GM13977 (cell line): ENCODE measurements around the gene TRPM4.

ENCODE experiments used
- DNase-seq: peaks from one replicate; pipeline ENCODE4 v3.0.0; 2012; ENCODE audit warnings: low spot score
- in situ Hi-C: fragments of 300-500 bp; cut with MboI; formaldehyde crosslinking; loops from one replicate; pipeline ENCODE4 v1.12.0; 2022; ENCODE audit warnings: low sequenced_read_pairs, low pct_unique_long_range_greater_than_20kb, mixed read lengths, inconsistent platforms; ENCODE audit not compliant: unreplicated experiment
- TF ChIP-seq, protein P1 (sequence below): IDR thresholded peaks from 2 replicates; pipeline ENCODE4 v1.5.1; 2012; ENCODE audit warnings: mild to moderate bottlenecking, control low read depth; ENCODE audit not compliant: insufficient read depth; ENCODE audit errors: extremely low read depth, missing control alignments

The TRPM4 gene

GRCh38 chr19:49127674-49128544 lies 29.7 kb upstream of the TRPM4 start:
- in situ Hi-C loops = no loop called here
- TF ChIP-seq, protein P1, sequence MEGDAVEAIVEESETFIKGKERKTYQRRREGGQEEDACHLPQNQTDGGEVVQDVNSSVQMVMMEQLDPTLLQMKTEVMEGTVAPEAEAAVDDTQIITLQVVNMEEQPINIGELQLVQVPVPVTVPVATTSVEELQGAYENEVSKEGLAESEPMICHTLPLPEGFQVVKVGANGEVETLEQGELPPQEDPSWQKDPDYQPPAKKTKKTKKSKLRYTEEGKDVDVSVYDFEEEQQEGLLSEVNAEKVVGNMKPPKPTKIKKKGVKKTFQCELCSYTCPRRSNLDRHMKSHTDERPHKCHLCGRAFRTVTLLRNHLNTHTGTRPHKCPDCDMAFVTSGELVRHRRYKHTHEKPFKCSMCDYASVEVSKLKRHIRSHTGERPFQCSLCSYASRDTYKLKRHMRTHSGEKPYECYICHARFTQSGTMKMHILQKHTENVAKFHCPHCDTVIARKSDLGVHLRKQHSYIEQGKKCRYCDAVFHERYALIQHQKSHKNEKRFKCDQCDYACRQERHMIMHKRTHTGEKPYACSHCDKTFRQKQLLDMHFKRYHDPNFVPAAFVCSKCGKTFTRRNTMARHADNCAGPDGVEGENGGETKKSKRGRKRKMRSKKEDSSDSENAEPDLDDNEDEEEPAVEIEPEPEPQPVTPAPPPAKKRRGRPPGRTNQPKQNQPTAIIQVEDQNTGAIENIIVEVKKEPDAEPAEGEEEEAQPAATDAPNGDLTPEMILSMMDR = peak; percentile 10
- DNase-seq = peak; percentile 100

- DNase-seq = no peak
- TF ChIP-seq, protein P1 = no peak
- in situ Hi-C loops = no loop called here
Measured at GRCh38 chr19:49128545-49129237, 28.9 kb upstream of the TRPM4 start.

- in situ Hi-C loops = no loop called here
- no peak for DNase-seq
- TF ChIP-seq, protein P1 = no peak
Measured at GRCh38 chr19:49129238-49129583, 28.4 kb upstream of the TRPM4 start.

DNA sequence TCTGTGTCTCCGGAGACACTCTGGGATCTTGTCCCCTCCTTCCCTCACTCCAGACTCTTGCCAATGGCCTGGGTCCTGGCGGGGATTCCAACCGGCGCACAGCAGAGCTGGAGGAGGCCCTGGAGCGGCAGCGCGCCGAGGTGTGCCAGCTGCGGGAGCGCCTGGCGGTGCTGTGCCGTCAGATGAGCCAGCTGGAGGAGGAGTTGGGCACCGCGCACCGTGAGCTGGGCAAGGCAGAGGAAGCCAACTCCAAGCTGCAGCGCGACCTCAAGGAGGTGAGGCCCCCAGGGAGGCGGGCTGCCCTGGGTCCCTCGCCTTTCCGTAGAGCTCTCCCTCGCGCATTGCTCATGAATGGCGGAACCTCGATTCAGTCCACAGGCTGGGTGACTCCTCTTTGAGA lies 27.3 kb upstream of the TRPM4 start:
- DNase-seq = no peak
- in situ Hi-C loops = no loop called here
- TF ChIP-seq, protein P1 = no peak

GRCh38 chr19:49132974-49133609 lies 24.5 kb upstream of the TRPM4 start:
- TF ChIP-seq, protein P1 = no peak
- DNase-seq = no peak
- in situ Hi-C loops = no loop called here

DNA sequence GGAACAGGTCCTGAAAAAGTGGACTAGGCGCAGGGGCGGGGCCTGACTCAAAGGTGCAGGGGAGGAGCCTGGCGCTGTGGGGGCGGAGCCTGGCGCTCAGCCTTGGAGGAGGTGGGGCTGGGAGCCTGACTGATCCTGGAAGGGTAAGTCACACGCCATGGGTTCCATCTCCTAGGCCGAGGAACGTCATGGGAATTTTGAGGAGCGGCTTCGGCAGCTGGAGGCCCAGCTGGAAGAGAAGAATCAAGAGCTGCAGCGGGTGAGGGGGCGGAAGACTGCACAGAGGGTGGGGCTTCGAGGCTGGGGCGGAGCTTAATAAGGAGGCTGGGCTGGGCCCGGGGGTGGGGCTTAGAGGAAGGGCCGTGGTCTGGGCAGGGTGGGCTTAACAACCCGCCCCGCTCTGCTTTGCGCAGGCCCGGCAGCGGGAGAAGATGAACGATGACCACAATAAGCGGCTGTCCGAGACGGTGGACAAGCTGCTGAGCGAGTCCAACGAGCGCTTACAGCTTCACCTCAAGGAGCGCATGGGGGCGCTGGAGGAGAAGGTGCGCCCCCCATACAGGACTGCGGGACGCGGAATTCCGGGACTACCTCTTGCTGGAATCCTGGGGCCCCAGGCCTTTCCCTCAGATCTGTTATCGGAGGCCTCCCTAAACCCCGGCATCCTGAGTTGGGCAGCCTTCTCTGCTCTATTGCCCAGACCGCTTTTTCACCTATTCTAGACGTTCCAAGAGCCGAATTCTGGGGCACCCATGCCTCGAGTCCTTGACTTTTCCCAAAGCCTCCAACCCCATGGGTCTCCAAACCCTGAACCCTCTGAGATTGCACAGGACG lies 23.8 kb upstream of the TRPM4 start:
- in situ Hi-C loops = no loop called here
- DNase-seq = peak; percentile 70
- TF ChIP-seq, protein P1 = no peak
